DND-41 (cell line): ENCODE measurements around the gene RHOT2.
A peak's percentile ranks its signal among the peaks of the same experiment; 100 is the strongest.

Experiments used
- ATAC-seq: fragments of 200-7000 bp; cut with Tn5 transposase; 3 replicates; pipeline ENCODE4 v1.9.1; 2021; ENCODE audit warnings: low read depth; ENCODE audit not compliant: insufficient read depth
- DNase-seq: peaks from one replicate; pipeline ENCODE4 v3.0.0-alpha.2; 2020
- H2AFZ ChIP-seq: 2 replicates; pipeline ENCODE4 v1.6.0; 2012; ENCODE audit warnings: low read depth, low read length
- H3K27ac ChIP-seq: 2 replicates; pipeline ENCODE4 v1.5.1; 2012; ENCODE audit warnings: low read length, inconsistent platforms
- H3K27me3 ChIP-seq: fragments of 200-600 bp; sonication (generic); 2 replicates; pipeline ENCODE4 v1.6.0; 2012; ENCODE audit warnings: low read length, mild to moderate bottlenecking, inconsistent platforms; ENCODE audit not compliant: insufficient read depth, poor library complexity
- H3K36me3 ChIP-seq: 2 replicates; pipeline ENCODE4 v1.5.1; 2012; ENCODE audit warnings: low read length, inconsistent platforms; ENCODE audit not compliant: insufficient read depth
- H3K4me1 ChIP-seq: 2 replicates; pipeline ENCODE4 v1.5.1; 2012; ENCODE audit warnings: mild to moderate bottlenecking, low read length; ENCODE audit not compliant: insufficient read depth
- H3K4me2 ChIP-seq: 2 replicates; pipeline ENCODE4 v1.6.0; 2012; ENCODE audit warnings: mild to moderate bottlenecking, moderate library complexity, low read length, inconsistent platforms; ENCODE audit not compliant: insufficient read depth
- H3K4me3 ChIP-seq, 2 experiments: fragments of 200-600 bp in 1 of 2; shearing (Covaris generic) in 1 of 2; 2 replicates each; pipeline ENCODE4 v1.5.1; 2012 to 2016; ENCODE audit warnings: inconsistent platforms in 2 of 2, low read length in 2 of 2, mild to moderate bottlenecking in 2 of 2, low read depth in 1 of 2, moderate library complexity in 1 of 2
- H3K79me2 ChIP-seq: 2 replicates; pipeline ENCODE4 v1.6.0; 2012; ENCODE audit warnings: low read length, inconsistent platforms; ENCODE audit not compliant: insufficient read depth
- H3K9ac ChIP-seq: 2 replicates; pipeline ENCODE4 v1.6.0; 2012; ENCODE audit warnings: low read depth, mild to moderate bottlenecking, inconsistent platforms, low read length, moderate library complexity
- H3K9me3 ChIP-seq: 2 replicates; pipeline ENCODE4 v1.5.1; 2012; ENCODE audit warnings: low read length, moderate library complexity, mild to moderate bottlenecking, inconsistent platforms; ENCODE audit not compliant: insufficient read depth, severe bottlenecking
- H4K20me1 ChIP-seq: 2 replicates; pipeline ENCODE4 v1.6.0; 2012; ENCODE audit warnings: low read length; ENCODE audit not compliant: insufficient read depth
- CTCF ChIP-seq: IDR thresholded peaks from 2 replicates; pipeline ENCODE4 v1.5.1; 2012; ENCODE audit warnings: borderline replicate concordance, low read length, moderate library complexity, mild to moderate bottlenecking; ENCODE audit not compliant: poor library complexity, severe bottlenecking; ENCODE audit errors: extremely low read depth
- EZH2 ChIP-seq: IDR thresholded peaks from 3 replicates; pipeline ENCODE4 v1.6.1; 2012; ENCODE audit warnings: borderline replicate concordance, low read depth, mild to moderate bottlenecking, moderate library complexity, low read length, inconsistent platforms; ENCODE audit not compliant: severe bottlenecking

RHOT2 gene

DNA sequence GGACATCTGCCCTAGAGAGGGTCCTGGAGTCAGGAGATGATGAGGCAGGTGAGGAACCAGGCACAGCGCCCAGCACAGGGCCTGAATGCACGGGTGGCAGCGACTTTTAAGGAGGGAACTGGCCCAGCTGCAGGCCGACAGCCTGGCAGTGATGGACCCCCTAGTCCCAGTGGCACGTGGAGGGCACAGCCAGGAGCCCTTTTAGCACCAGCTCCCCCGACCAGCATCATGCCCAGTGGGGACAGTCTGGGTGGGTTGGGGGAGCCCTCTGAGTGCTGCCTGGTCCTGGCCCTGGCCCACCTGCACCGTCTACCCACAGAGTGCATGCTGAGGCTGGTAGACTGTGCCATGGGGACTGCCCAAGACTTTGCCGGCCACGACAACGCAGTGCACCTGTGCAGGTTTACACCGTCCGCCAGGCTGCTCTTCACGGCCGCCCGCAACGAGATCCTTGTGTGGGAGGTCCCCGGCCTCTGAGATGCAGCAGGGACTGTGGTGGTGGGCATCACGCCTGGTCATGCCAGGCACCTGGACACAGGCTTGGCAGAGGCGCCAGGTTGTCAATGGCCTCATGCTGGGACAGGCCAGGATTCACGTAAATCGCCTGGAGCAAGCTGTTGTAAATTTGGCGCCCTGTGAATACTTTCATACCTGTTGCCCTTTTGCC is 686 bp upstream of the RHOT2 start:
- no peak for DNase-seq
- Histone ChIP-seq H3K9me3 (no peaks in the 10 kb centered on the region), H4K20me1 (peaks cover 30% of the 10 kb centered on the region), H3K9ac (peak overlapping the region; percentile 99), H3K4me2 (peak overlapping the region; percentile 95), H2AFZ (peak overlapping the region; percentile 95), H3K27me3 (no peaks in the 10 kb centered on the region), H3K27ac (peak overlapping the region; percentile 78), H3K79me2 (peaks cover 40% of the 10 kb centered on the region), H3K36me3 (peaks cover 67% of the 10 kb centered on the region), H3K4me3 (peak overlapping the region; percentile 96 to 97; a peak in 3 of 4 replicates), H3K4me1 (peaks cover 31% of the 10 kb centered on the region)
- ATAC-seq, result no peak; the same call in 2 of the 3 replicates
- TF ChIP-seq CTCF (no peak), EZH2 (no peak)

GRCh38 chr16:668519-669171 is 713 bp downstream of the RHOT2 start:
- Histone ChIP-seq H3K4me2 (peak overlapping the region; percentile 95), H3K27ac (peak overlapping the region; percentile 78), H2AFZ (peak overlapping the region; percentile 95), H3K27me3 (no peaks in the 10 kb centered on the region), H3K36me3 (peaks cover 73% of the 10 kb centered on the region), H3K9me3 (no peaks in the 10 kb centered on the region), H3K4me1 (peaks cover 31% of the 10 kb centered on the region), H3K4me3 (peak overlapping the region; percentile 96 to 97; a peak in 3 of 4 replicates), H3K9ac (peak overlapping the region; percentile 99), H4K20me1 (peaks cover 40% of the 10 kb centered on the region), H3K79me2 (peaks cover 40% of the 10 kb centered on the region)
- ATAC-seq (peak; percentile 18), DNase-seq (no peak)
- TF ChIP-seq EZH2 (no peak), CTCF (no peak)

DNA sequence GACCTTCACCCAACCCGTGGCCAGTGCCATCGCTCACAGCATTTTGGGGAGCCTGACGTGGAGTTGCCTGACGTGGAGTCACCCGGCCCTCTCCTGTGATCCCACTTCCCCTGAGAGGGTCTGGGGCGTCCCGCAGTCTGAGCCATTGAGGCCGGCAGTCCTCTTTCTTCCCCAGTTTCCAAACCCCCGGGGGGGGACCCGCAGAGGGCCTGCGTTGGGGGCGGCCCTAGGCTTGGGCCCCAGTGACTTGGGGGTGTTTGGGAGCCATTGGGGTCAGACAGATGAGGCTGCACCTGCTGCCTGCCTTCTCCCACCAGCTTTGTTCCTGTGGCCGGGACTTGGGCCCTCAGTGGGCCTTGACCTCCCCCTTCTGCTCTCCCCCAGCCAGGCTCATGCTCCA is 1.7 kb downstream of the RHOT2 start:
- Histone ChIP-seq H3K79me2 (peaks cover 40% of the 10 kb centered on the region), H3K4me2 (peak overlapping the region; percentile 95), H3K27me3 (no peaks in the 10 kb centered on the region), H4K20me1 (peaks cover 46% of the 10 kb centered on the region), H3K9ac (peak overlapping the region; percentile 99; the same call in 1 of the 2 replicates), H3K4me3 (peak overlapping the region in 1 of 2 experiments; percentile 96; a peak in 2 of 4 replicates), H3K27ac (no peak overlapping the region), H3K4me1 (peaks cover 31% of the 10 kb centered on the region), H3K9me3 (no peaks in the 10 kb centered on the region), H3K36me3 (peaks cover 73% of the 10 kb centered on the region), H2AFZ (no peak overlapping the region)
- TF ChIP-seq CTCF (no peak), EZH2 (no peak)
- DNase-seq (no peak), ATAC-seq (no peak)
